SK-N-SH (cell line): Measurements from ENCODE around the gene LDB3. TPM values are rescaled to one million over a fixed set of nuclear protein-coding genes. Genes with fewer than 3 reads are reported as not detected.

Experiments used
- CTCF ChIA-PET: fragments of 300-600, 350-600 bp; formaldehyde crosslinking; extraction: SDS; loops from one replicate; lab custom pipeline; 2021; lab: Yijun Ruan, JAX
- POLR2A ChIA-PET: fragments of 350-600 bp; sonication (Branson Sonifier 250); formaldehyde crosslinking; extraction: SDS; loops from one replicate; lab custom pipeline; 2020; ENCODE audit warnings: antibody characterized with exemption, inconsistent platforms; lab: Yijun Ruan, JAX
- DNase-seq: peaks from one replicate; pipeline ENCODE4 v3.0.0; 2012
- H2AFZ ChIP-seq: fragments of 200-600 bp; sonication (generic); 2 replicates; pipeline ENCODE4 v1.8.1; 2016; ENCODE audit warnings: antibody characterized with exemption, mild to moderate bottlenecking, low read depth
- H3F3A ChIP-seq: fragments of 200-600 bp; sonication (generic); replicated peaks from 2 replicates; pipeline ENCODE3; 2016; ENCODE audit warnings: antibody characterized with exemption, mild to moderate bottlenecking; ENCODE audit not compliant: insufficient read depth
- H3K27ac ChIP-seq, 2 experiments: fragments of 200-500 bp in 1 of 2; fragments of 200-600 bp in 1 of 2; sonication (Bioruptor generic) in 1 of 2; sonication (generic), shearing (Covaris generic) in 1 of 2; 2 replicates each; pipeline versions ENCODE4 v1.5.1 to v1.6.1; 2014 to 2016; ENCODE audit warnings: low read depth in 2 of 2, inconsistent platforms in 1 of 2, low read length in 1 of 2, mild to moderate bottlenecking in 1 of 2, mixed read lengths in 1 of 2
- H3K27me3 ChIP-seq: fragments of 200-600 bp; sonication (generic), shearing (Covaris generic); 2 replicates; pipeline ENCODE4 v1.6.1; 2016; ENCODE audit warnings: mixed run types; ENCODE audit not compliant: insufficient read depth
- H3K36me3 ChIP-seq, 2 experiments: fragments of 200-500 bp in 1 of 2; fragments of 200-600 bp in 1 of 2; sonication (Bioruptor generic) in 1 of 2; sonication (generic) in 1 of 2; replicated peaks in 1 of 2; 2 replicates each; pipeline versions ENCODE3 to v1.5.1; 2014 to 2016; ENCODE audit warnings: low read length in 1 of 2, mild to moderate bottlenecking in 1 of 2; ENCODE audit not compliant: insufficient read depth in 2 of 2, control insufficient read depth in 1 of 2
- H3K4me1 ChIP-seq, 2 experiments: fragments of 200-500 bp in 1 of 2; fragments of 200-600 bp in 1 of 2; sonication (Bioruptor generic) in 1 of 2; sonication (generic), shearing (Covaris generic) in 1 of 2; 2 replicates each; pipeline versions ENCODE4 v1.5.1 to v1.6.1; 2014 to 2016; ENCODE audit warnings: low read depth in 1 of 2, low read length in 1 of 2, mixed run types in 1 of 2; ENCODE audit not compliant: insufficient read depth in 2 of 2, control insufficient read depth in 1 of 2
- H3K4me2 ChIP-seq: fragments of 200-600 bp; sonication (generic), shearing (Covaris generic); 2 replicates; pipeline ENCODE4 v1.6.1; 2017; ENCODE audit warnings: mixed run types
- H3K4me3 ChIP-seq, 2 experiments: fragments of 200-500 bp in 1 of 2; fragments of 200-600 bp in 1 of 2; sonication (Bioruptor generic) in 1 of 2; sonication (generic), shearing (Covaris generic) in 1 of 2; 2 replicates each; pipeline versions ENCODE4 v1.5.1 to v1.8.1; 2014 to 2016; ENCODE audit warnings: low read depth in 2 of 2, inconsistent platforms in 1 of 2, low read length in 1 of 2, mild to moderate bottlenecking in 1 of 2, mixed read lengths in 1 of 2, moderate library complexity in 1 of 2
- H3K79me2 ChIP-seq: fragments of 200-600 bp; sonication (generic); 2 replicates; pipeline ENCODE4 v1.8.1; 2017; ENCODE audit warnings: mild to moderate bottlenecking; ENCODE audit not compliant: insufficient read depth
- H3K9ac ChIP-seq: fragments of 200-600 bp; sonication (generic); 2 replicates; pipeline ENCODE4 v1.6.1; 2017; ENCODE audit warnings: mixed run types
- H3K9me2 ChIP-seq: fragments of 200-600 bp; sonication (generic); 2 replicates; pipeline ENCODE4 v1.6.1; 2017; ENCODE audit warnings: mixed run types
- H3K9me3 ChIP-seq: fragments of 200-600 bp; sonication (generic); 2 replicates; pipeline ENCODE4 v1.6.1; 2017; ENCODE audit warnings: mixed run types, mild to moderate bottlenecking, moderate library complexity
- H4K20me1 ChIP-seq: fragments of 200-600 bp; sonication (generic); 2 replicates; pipeline ENCODE4 v1.6.1; 2017; ENCODE audit warnings: mild to moderate bottlenecking, mixed run types; ENCODE audit not compliant: insufficient read depth
- ELF1 ChIP-seq: IDR thresholded peaks from 2 replicates; pipeline ENCODE4 v1.4.0; 2012
- EP300 ChIP-seq, 2 experiments: IDR thresholded peaks; 2 replicates each; pipeline versions ENCODE4 v1.4.0 to v1.6.1; 2012; ENCODE audit warnings: borderline replicate concordance in 1 of 2, low read depth in 1 of 2, low read length in 1 of 2
- FOSL2 ChIP-seq: IDR thresholded peaks from 2 replicates; pipeline ENCODE4 v1.4.0; 2012; ENCODE audit warnings: low read depth, mild to moderate bottlenecking, moderate library complexity, borderline replicate concordance
- FOXM1 ChIP-seq: IDR thresholded peaks from 2 replicates; pipeline ENCODE4 v1.4.0; 2012; ENCODE audit warnings: low read depth, mild to moderate bottlenecking
- GABPA ChIP-seq: IDR thresholded peaks from 2 replicates; pipeline ENCODE4 v1.4.0; 2012; ENCODE audit warnings: low read depth, mild to moderate bottlenecking
- GATA2 ChIP-seq: sonication (generic); formaldehyde crosslinking; IDR thresholded peaks from 2 replicates; pipeline ENCODE4 v1.5.0; 2020; ENCODE audit warnings: mild to moderate bottlenecking, missing genetic modification reagents
- JUND ChIP-seq: IDR thresholded peaks from 2 replicates; pipeline ENCODE4 v1.4.0; 2012
- MXI1 ChIP-seq: IDR thresholded peaks from 2 replicates; pipeline ENCODE4 v1.6.1; 2012; ENCODE audit warnings: mild to moderate bottlenecking, low read depth, low read length, improper control_type of control experiment
- NRF1 ChIP-seq: IDR thresholded peaks from 2 replicates; pipeline ENCODE4 v1.6.1; 2012; ENCODE audit warnings: low read depth, mild to moderate bottlenecking, low read length
- RCOR1 ChIP-seq: fragments of 150-350 bp; IDR thresholded peaks from 2 replicates; pipeline ENCODE4 v1.6.1; 2017; ENCODE audit warnings: antibody characterized with exemption, low read length
- SMC3 ChIP-seq: IDR thresholded peaks from 2 replicates; pipeline ENCODE4 v1.6.1; 2012; ENCODE audit warnings: low read depth, low read length, improper control_type of control experiment
- WGBS: methylation state at CpG from one replicate; pipeline ENCODE4 v1.1.6; 2017; ENCODE audit warnings: low lambda C conversion rate; 5-methylcytosine and 5-hydroxymethylcytosine counted together
- polyA plus RNA-seq, 3 experiments: library from polyadenylated mRNA; depleted of rRNA; stranded (reverse); fragments of >200 nt; gene quantifications; 2 replicates each; pipeline ENCODE4 v1.2.3, GENCODE V29; 2012
- TF ChIP-seq, protein P1 (sequence below): IDR thresholded peaks from 2 replicates; pipeline ENCODE4; 2012
- TF ChIP-seq, protein P2 (sequence below): IDR thresholded peaks from 2 replicates; pipeline ENCODE4 v1.4.0; 2012; ENCODE audit warnings: low read depth, borderline replicate concordance
- TF ChIP-seq, protein P3 (sequence below): IDR thresholded peaks from 2 replicates; pipeline ENCODE4 v1.6.1; 2012; ENCODE audit warnings: mild to moderate bottlenecking, low read depth, low read length, moderate library complexity
- TF ChIP-seq, protein P4 (sequence below): IDR thresholded peaks from 2 replicates; pipeline ENCODE4 v1.4.0; 2012; ENCODE audit warnings: low read depth, borderline replicate concordance

LDB3 gene, protein sequence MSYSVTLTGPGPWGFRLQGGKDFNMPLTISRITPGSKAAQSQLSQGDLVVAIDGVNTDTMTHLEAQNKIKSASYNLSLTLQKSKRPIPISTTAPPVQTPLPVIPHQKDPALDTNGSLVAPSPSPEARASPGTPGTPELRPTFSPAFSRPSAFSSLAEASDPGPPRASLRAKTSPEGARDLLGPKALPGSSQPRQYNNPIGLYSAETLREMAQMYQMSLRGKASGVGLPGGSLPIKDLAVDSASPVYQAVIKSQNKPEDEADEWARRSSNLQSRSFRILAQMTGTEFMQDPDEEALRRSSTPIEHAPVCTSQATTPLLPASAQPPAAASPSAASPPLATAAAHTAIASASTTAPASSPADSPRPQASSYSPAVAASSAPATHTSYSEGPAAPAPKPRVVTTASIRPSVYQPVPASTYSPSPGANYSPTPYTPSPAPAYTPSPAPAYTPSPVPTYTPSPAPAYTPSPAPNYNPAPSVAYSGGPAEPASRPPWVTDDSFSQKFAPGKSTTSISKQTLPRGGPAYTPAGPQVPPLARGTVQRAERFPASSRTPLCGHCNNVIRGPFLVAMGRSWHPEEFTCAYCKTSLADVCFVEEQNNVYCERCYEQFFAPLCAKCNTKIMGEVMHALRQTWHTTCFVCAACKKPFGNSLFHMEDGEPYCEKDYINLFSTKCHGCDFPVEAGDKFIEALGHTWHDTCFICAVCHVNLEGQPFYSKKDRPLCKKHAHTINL
- 0.48 and 0.73 TPM in 2 replicates for polyA plus RNA-seq (2012; rRNA removed)
- 0.26 and 0.38 TPM in 2 replicates for polyA plus RNA-seq (2012; cell fraction: cytosol; rRNA removed)
- 1.3 and 1.7 TPM in 2 replicates for polyA plus RNA-seq (2012; cell fraction: nucleus; rRNA removed)

DNA sequence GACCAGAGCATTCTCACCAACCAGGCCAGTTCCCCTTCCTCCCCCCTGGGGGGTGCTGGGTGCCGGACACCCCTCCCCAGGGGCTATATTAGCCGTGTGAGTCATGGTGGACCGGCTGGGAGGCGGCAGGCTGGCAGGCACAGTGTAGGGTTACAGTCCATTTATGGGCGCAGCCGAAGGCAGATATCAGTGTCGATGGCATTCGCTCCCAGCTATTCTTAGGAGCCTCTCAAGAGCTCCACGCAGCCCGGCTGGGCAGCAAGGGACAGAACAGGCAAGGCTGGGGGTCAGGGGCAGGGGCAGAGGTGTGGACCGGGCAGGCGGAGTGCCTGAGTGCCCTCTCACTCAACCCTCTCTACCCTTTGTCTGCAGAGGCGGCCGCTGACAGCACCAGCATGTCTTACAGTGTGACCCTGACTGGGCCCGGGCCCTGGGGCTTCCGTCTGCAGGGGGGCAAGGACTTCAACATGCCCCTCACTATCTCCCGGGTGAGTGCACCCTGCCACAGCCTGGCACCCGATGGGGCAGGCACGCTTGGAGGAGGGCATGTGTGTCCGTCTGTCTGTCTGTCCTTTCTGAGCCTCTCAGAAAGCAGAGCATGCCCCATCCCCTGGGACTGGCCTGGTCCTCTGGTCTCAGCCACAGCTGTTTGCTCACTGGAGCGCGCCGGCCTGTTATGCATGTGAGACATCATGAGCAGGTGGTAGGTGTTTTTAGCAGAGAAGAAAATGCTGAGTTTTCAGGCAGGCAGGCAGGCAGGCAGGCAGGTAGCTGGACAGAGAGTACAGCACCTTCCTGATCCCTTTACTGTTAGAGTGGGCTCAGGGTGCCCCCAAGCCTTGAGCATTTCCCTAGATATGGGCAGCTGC lies at the start of gene LDB3:
LDB3 (plus strand) TSS at position 215 of the 869 bp plus-strand sequence; CDS start at position 396, 181 bp downstream.
- Histone ChIP-seq H3K9me3 (no peaks in the 10 kb centered on the region), H3F3A (no peaks in the 10 kb centered on the region), H2AFZ (peak within 1 kb of the TSS; percentile 63; the same call in 1 of the 2 replicates), H3K36me3 (no peaks in the 10 kb centered on the region), H3K4me2 (peak within 1 kb of the TSS; percentile 63; the same call in 1 of the 2 replicates), H3K9ac (no peak within 1 kb of the TSS; the same call in 1 of the 2 replicates), H3K9me2 (no peaks in the 10 kb centered on the region), H3K27me3 (no peaks in the 10 kb centered on the region), H3K4me3 (no peak within 1 kb of the TSS), H3K27ac (no peak within 1 kb of the TSS), H4K20me1 (no peaks in the 10 kb centered on the region), H3K79me2 (no peaks in the 10 kb centered on the region), H3K4me1 (peaks cover 13 to 57% of the 10 kb centered on the region in 2 experiments; a peak in 3 of 4 replicates)
- no peak for TF ChIP-seq NRF1
- no peak for TF ChIP-seq ELF1
- peak in 1 of 2 experiments; percentile 4; a peak in 1 of 4 replicates for TF ChIP-seq EP300 (IDR thresholded peaks at IDR 0.05; ENCODE audit: borderline replicate concordance in 1 of 2, low read depth in 1 of 2, low read length in 1 of 2)
- peak; percentile 55; the same call in 1 of the 2 replicates for TF ChIP-seq FOSL2
- no peak for TF ChIP-seq MXI1
- peak; percentile 65 for DNase-seq
- ChIA-PET POLR2A (no interaction called here), CTCF (interaction anchor here (0.7 to 2.3 kb wide), 3 partner anchors 11 to 26 kb away, joined by 3 to 5 read pairs (median 4); no protein-coding TSS in a partner anchor)
- 57% methylated on average over 20 of the region's 23 CpGs for WGBS

DNA sequence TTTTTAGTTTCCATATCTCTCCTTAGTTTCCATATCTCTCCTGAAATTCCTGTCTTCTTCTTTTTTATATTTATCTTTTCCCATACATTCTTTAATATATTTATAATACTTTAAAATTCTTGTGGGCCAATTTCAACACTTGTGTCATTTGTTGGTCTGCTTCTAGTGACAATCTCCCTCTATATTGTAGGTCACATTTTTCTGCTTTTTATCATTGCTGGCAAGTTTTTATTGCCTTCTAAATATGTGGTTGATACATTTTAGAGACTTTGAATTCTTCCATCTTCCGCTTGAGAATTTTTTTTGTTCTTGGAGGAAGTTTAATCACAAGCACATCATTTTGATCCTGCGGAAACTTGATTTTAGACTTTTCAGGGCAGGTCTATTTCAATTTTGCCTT lies 40.0 kb upstream of the LDB3 start:
- POLR2A ChIA-PET: no interaction called here
- H3K27ac ChIP-seq: no peak overlapping the region
- H3F3A ChIP-seq: no peaks in the 10 kb centered on the region
- H3K4me3 ChIP-seq: no peak overlapping the region
- DNase-seq: no peak
- H4K20me1 ChIP-seq: no peaks in the 10 kb centered on the region
- CTCF ChIA-PET: no interaction called here
- H3K9me3 ChIP-seq: no peaks in the 10 kb centered on the region
- H3K9ac ChIP-seq: no peak overlapping the region
- peaks cover 7% of the 10 kb centered on the region for H3K27me3 ChIP-seq
- H3K36me3 ChIP-seq: no peaks in the 10 kb centered on the region
- no peaks in the 10 kb centered on the region for H3K4me1 ChIP-seq
- H3K79me2 ChIP-seq: no peaks in the 10 kb centered on the region
- 91% methylated on average over 2 of the region's 2 CpGs for WGBS
- H2AFZ ChIP-seq: no peak overlapping the region
- H3K4me2 ChIP-seq: no peak overlapping the region
- no peaks in the 10 kb centered on the region for H3K9me2 ChIP-seq
- TF ChIP-seq SMC3 (no peak), FOSL2 (no peak), FOXM1 (no peak), GATA2 (CRISPR knock-in tag) (no peak), GABPA (no peak), JUND (no peak), RCOR1 (no peak), ELF1 (no peak)
- TF ChIP-seq, protein P1, sequence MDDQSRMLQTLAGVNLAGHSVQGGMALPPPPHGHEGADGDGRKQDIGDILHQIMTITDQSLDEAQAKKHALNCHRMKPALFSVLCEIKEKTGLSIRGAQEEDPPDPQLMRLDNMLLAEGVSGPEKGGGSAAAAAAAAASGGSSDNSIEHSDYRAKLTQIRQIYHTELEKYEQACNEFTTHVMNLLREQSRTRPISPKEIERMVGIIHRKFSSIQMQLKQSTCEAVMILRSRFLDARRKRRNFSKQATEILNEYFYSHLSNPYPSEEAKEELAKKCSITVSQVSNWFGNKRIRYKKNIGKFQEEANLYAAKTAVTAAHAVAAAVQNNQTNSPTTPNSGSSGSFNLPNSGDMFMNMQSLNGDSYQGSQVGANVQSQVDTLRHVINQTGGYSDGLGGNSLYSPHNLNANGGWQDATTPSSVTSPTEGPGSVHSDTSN: no peak
- TF ChIP-seq, protein P2, sequence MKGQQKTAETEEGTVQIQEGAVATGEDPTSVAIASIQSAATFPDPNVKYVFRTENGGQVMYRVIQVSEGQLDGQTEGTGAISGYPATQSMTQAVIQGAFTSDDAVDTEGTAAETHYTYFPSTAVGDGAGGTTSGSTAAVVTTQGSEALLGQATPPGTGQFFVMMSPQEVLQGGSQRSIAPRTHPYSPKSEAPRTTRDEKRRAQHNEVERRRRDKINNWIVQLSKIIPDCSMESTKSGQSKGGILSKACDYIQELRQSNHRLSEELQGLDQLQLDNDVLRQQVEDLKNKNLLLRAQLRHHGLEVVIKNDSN: no peak
- TF ChIP-seq, protein P3, sequence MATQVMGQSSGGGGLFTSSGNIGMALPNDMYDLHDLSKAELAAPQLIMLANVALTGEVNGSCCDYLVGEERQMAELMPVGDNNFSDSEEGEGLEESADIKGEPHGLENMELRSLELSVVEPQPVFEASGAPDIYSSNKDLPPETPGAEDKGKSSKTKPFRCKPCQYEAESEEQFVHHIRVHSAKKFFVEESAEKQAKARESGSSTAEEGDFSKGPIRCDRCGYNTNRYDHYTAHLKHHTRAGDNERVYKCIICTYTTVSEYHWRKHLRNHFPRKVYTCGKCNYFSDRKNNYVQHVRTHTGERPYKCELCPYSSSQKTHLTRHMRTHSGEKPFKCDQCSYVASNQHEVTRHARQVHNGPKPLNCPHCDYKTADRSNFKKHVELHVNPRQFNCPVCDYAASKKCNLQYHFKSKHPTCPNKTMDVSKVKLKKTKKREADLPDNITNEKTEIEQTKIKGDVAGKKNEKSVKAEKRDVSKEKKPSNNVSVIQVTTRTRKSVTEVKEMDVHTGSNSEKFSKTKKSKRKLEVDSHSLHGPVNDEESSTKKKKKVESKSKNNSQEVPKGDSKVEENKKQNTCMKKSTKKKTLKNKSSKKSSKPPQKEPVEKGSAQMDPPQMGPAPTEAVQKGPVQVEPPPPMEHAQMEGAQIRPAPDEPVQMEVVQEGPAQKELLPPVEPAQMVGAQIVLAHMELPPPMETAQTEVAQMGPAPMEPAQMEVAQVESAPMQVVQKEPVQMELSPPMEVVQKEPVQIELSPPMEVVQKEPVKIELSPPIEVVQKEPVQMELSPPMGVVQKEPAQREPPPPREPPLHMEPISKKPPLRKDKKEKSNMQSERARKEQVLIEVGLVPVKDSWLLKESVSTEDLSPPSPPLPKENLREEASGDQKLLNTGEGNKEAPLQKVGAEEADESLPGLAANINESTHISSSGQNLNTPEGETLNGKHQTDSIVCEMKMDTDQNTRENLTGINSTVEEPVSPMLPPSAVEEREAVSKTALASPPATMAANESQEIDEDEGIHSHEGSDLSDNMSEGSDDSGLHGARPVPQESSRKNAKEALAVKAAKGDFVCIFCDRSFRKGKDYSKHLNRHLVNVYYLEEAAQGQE: no peak
- TF ChIP-seq, protein P4, sequence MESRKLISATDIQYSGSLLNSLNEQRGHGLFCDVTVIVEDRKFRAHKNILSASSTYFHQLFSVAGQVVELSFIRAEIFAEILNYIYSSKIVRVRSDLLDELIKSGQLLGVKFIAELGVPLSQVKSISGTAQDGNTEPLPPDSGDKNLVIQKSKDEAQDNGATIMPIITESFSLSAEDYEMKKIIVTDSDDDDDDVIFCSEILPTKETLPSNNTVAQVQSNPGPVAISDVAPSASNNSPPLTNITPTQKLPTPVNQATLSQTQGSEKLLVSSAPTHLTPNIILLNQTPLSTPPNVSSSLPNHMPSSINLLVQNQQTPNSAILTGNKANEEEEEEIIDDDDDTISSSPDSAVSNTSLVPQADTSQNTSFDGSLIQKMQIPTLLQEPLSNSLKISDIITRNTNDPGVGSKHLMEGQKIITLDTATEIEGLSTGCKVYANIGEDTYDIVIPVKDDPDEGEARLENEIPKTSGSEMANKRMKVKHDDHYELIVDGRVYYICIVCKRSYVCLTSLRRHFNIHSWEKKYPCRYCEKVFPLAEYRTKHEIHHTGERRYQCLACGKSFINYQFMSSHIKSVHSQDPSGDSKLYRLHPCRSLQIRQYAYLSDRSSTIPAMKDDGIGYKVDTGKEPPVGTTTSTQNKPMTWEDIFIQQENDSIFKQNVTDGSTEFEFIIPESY: no peak
